T-cell (primary cell): Measurements from ENCODE around the gene ANKRD49. TPM values are rescaled to one million over a fixed set of nuclear protein-coding genes. Genes with fewer than 3 reads are reported as not detected.

ENCODE experiments used
- ATAC-seq, 4 experiments: fragments of 200-7000 bp in 3 of 4; fragments of 150-1000 bp in 1 of 4; cut with Tn5 transposase; replicated peaks in 1 of 4; 1 replicate in 3 of 4; 2 replicates in 1 of 4; pipeline ENCODE4 v1.10.0; 2021; ENCODE audit warnings: moderate library complexity in 3 of 4, mild to moderate bottlenecking in 2 of 4, moderate number of reproducible peaks in 1 of 4
- CTCF ChIA-PET, 2 donors: fragments of 300-600 bp; sonication (Branson Sonifier 250); formaldehyde crosslinking; loops; one replicate each; lab custom pipeline; 2022; ENCODE audit warnings: antibody characterized with exemption in 2 of 2; lab: Charles Lee
- POLR2A ChIA-PET, 2 donors: fragments of 300-600 bp; sonication (Branson Sonifier 250); formaldehyde crosslinking; loops; one replicate each; lab custom pipeline; 2022; ENCODE audit warnings: antibody characterized with exemption in 2 of 2; lab: Charles Lee
- DNase-seq, 35 experiments: peaks; one replicate each; pipeline versions ENCODE4 v3.0.0 to v3.0.0-alpha.2; 2013 to 2023
- H3K27ac ChIP-seq: one replicate; pipeline ENCODE4 v1.5.1; 2013; ENCODE audit warnings: low read length
- H3K27me3 ChIP-seq, 2 experiments: replicated peaks in 1 of 2; 1 replicate in 1 of 2; 2 replicates in 1 of 2; pipeline versions ENCODE4 v1.6.1 to v1.7.0; 2013; ENCODE audit warnings: low read length in 1 of 2, mixed read lengths in 1 of 2; ENCODE audit not compliant: control insufficient read depth in 2 of 2, insufficient read depth in 2 of 2; ENCODE audit errors: extremely low read depth in 1 of 2
- H3K36me3 ChIP-seq, 2 donors: 1 replicate in 1 of 2; 2 replicates in 1 of 2; pipeline versions ENCODE4 v1.6.1 to v1.7.0; 2013; ENCODE audit warnings: low read length in 1 of 2; ENCODE audit not compliant: control insufficient read depth in 2 of 2, insufficient read depth in 1 of 2; ENCODE audit errors: extremely low read depth in 1 of 2
- H3K4me1 ChIP-seq, 2 experiments: 1 replicate in 1 of 2; 2 replicates in 1 of 2; pipeline versions ENCODE4 v1.6.1 to v1.7.0; 2013; ENCODE audit warnings: low read length in 2 of 2, mixed read lengths in 1 of 2; ENCODE audit not compliant: insufficient read depth in 2 of 2, control insufficient read depth in 1 of 2; ENCODE audit errors: extremely low read depth in 1 of 2
- H3K4me3 ChIP-seq, 2 donors: 1 replicate in 1 of 2; 2 replicates in 1 of 2; pipeline versions ENCODE4 v1.5.1 to v1.7.0; 2013; ENCODE audit warnings: mild to moderate bottlenecking in 2 of 2, low read length in 1 of 2, moderate library complexity in 1 of 2; ENCODE audit not compliant: control insufficient read depth in 1 of 2; ENCODE audit errors: extremely low read depth in 1 of 2
- H3K9me3 ChIP-seq: 2 replicates; pipeline ENCODE4 v1.7.0; 2013
- H3K27ac Mint-ChIP-seq, 2 donors: one replicate each; pipeline ENCODE4 v1.8.0; 2020 to 2021; ENCODE audit warnings: mild to moderate bottlenecking in 2 of 2, mixed read lengths in 2 of 2
- H3K27me3 Mint-ChIP-seq, 2 donors: one replicate each; pipeline ENCODE4 v1.8.0; 2021 to 2022; ENCODE audit warnings: mixed read lengths in 2 of 2
- H3K36me3 Mint-ChIP-seq: one replicate; pipeline ENCODE4 v1.8.0; 2021; ENCODE audit warnings: mixed read lengths
- H3K4me1 Mint-ChIP-seq, 3 donors: one replicate each; pipeline ENCODE4 v1.8.0; 2020 to 2022; ENCODE audit warnings: mixed read lengths in 3 of 3, mild to moderate bottlenecking in 1 of 3
- H3K4me3 Mint-ChIP-seq, 3 donors: one replicate each; pipeline ENCODE4 v1.8.0; 2020 to 2022; ENCODE audit warnings: mild to moderate bottlenecking in 3 of 3, mixed read lengths in 3 of 3, moderate library complexity in 3 of 3
- H3K9me3 Mint-ChIP-seq, 3 donors: one replicate each; pipeline ENCODE4 v1.8.0; 2020 to 2022; ENCODE audit warnings: mixed read lengths in 3 of 3
- WGBS: methylation state at CpG from one replicate; pipeline ENCODE4 v1.1.5; 2013; ENCODE audit warnings: missing lambda C conversion rate; ENCODE audit not compliant: insufficient coverage; 5-methylcytosine and 5-hydroxymethylcytosine counted together
- total RNA-seq, 35 experiments: library from RNA in 6 of 35; stranded (reverse) in 6 of 35; fragments of 120-200 nt in 1 of 35; gene quantifications; one replicate each; pipeline versions ENCODE4 v1.2.1 to v1.2.4 and lab custom pipeline; 2013 to 2026

Gene ANKRD49
- total RNA-seq, 5 donors from 2014 or later (not counting 1 experiment from before 2014, with no cell fraction given): 36.9 to 43.4 (median 39.7) TPM

GRCh38 chr11:94536386-94536785 is 42.6 kb downstream of the ANKRD49 start:
- Mint-ChIP-seq H3K4me3 (no peak overlapping the region), H3K9me3 (no peaks in the 10 kb centered on the region), H3K4me1 (no peaks in the 10 kb centered on the region), H3K27ac (no peak overlapping the region), H3K36me3 (no peaks in the 10 kb centered on the region), H3K27me3 (peaks cover 12 to 31% of the 10 kb centered on the region in 2 donors)
- ChIA-PET POLR2A (interaction anchor here in 1 of 2 donors (0.7 kb wide), 1 partner anchor 1522 kb away, joined by 4 read pairs; no protein-coding TSS in a partner anchor), CTCF (no interaction called here)
- DNase-seq (no peak), ATAC-seq (no peak)
- no peaks in the 10 kb centered on the region for H3K36me3 ChIP-seq
- H3K4me3 ChIP-seq: no peak overlapping the region
- H3K9me3 ChIP-seq: no peaks in the 10 kb centered on the region
- no peaks in the 10 kb centered on the region for H3K27me3 ChIP-seq
- H3K27ac ChIP-seq: no peak overlapping the region
- no peaks in the 10 kb centered on the region for H3K4me1 ChIP-seq

GRCh38 chr11:94537031-94537600 is 43.3 kb downstream of the ANKRD49 start:
- Histone ChIP-seq H3K4me1 (no peaks in the 10 kb centered on the region), H3K36me3 (no peaks in the 10 kb centered on the region), H3K9me3 (no peaks in the 10 kb centered on the region), H3K27me3 (no peaks in the 10 kb centered on the region), H3K27ac (no peak overlapping the region), H3K4me3 (no peak overlapping the region)
- 82% methylated on average over 3 of the region's 3 CpGs for WGBS
- Mint-ChIP-seq H3K27ac (no peak overlapping the region), H3K4me3 (no peak overlapping the region), H3K9me3 (no peaks in the 10 kb centered on the region), H3K36me3 (no peaks in the 10 kb centered on the region), H3K27me3 (peaks cover 12 to 30% of the 10 kb centered on the region in 2 donors), H3K4me1 (no peaks in the 10 kb centered on the region)
- POLR2A ChIA-PET: interaction anchor here in 1 of 2 donors (0.7 kb wide), 1 partner anchor 1521 kb away, joined by 4 read pairs; no protein-coding TSS in a partner anchor
- no peak for DNase-seq
- CTCF ChIA-PET: no interaction called here
- ATAC-seq: no peak

- Histone ChIP-seq H3K27me3 (no peaks in the 10 kb centered on the region), H3K36me3 (no peaks in the 10 kb centered on the region), H3K4me3 (no peak overlapping the region), H3K27ac (no peak overlapping the region), H3K4me1 (peaks cover 0 to 6% of the 10 kb centered on the region in 2 experiments), H3K9me3 (no peaks in the 10 kb centered on the region)
- CTCF ChIA-PET: no interaction called here
- DNase-seq (no peak), ATAC-seq (no peak)
- peaks cover 10 to 12% (median 11%) of the 10 kb centered on the region in 3 donors for H3K4me1 Mint-ChIP-seq
- H3K4me3 Mint-ChIP-seq: no peak overlapping the region
- WGBS: no CpG with 5 or more reads among the region's 1 CpG
- POLR2A ChIA-PET: no interaction called here
- H3K9me3 Mint-ChIP-seq: no peaks in the 10 kb centered on the region
- H3K27ac Mint-ChIP-seq: no peak overlapping the region
- H3K27me3 Mint-ChIP-seq: peaks cover 12 to 24% of the 10 kb centered on the region in 2 donors
- no peaks in the 10 kb centered on the region for H3K36me3 Mint-ChIP-seq
Observed at GRCh38 chr11:94539420-94539819, 45.6 kb downstream of the ANKRD49 start.

- H3K27ac Mint-ChIP-seq: peak within 1 kb of the TSS; percentile 100
- no peaks in the 10 kb centered on the region for H3K27me3 ChIP-seq
- H3K4me1 ChIP-seq: peaks cover 12 to 28% of the 10 kb centered on the region in 2 experiments
- H3K36me3 Mint-ChIP-seq: peaks cover 5% of the 10 kb centered on the region
- under 1% methylated on average over 105 of the region's 109 CpGs for WGBS
- H3K27ac ChIP-seq: peak within 1 kb of the TSS; percentile 84
- H3K9me3 ChIP-seq: no peaks in the 10 kb centered on the region
- ChIA-PET CTCF (no interaction called here), POLR2A (no interaction called here)
- H3K9me3 Mint-ChIP-seq: no peaks in the 10 kb centered on the region
- peak within 1 kb of the TSS; percentile 79 to 80 for H3K4me3 ChIP-seq
- no peaks in the 10 kb centered on the region for H3K27me3 Mint-ChIP-seq
- peak; percentile 18 to 76 (median 55) for DNase-seq
- H3K36me3 ChIP-seq: no peaks in the 10 kb centered on the region
- peaks cover 42 to 48% (median 45%) of the 10 kb centered on the region in 3 donors for H3K4me1 Mint-ChIP-seq
- H3K4me3 Mint-ChIP-seq: peak within 1 kb of the TSS; percentile 99 to 100 (median 99)
- peak; percentile 82 to 83 (median 82) for ATAC-seq
Observed at GRCh38 chr11:94543695-94544645, 50.2 kb downstream of the ANKRD49 start, which contains the start of gene FUT4. FUT4 (plus strand) TSS chr11:94543921; CDS start chr11:94544134, 213 bp downstream.

GRCh38 chr11:94544646-94545263 is 51.0 kb downstream of the ANKRD49 start:
- peaks cover 45 to 51% (median 48%) of the 10 kb centered on the region in 3 donors for H3K4me1 Mint-ChIP-seq
- 42% methylated on average over 54 of the region's 59 CpGs for WGBS
- peak overlapping the region; percentile 79 to 80 for H3K4me3 ChIP-seq
- H3K36me3 Mint-ChIP-seq: peaks cover 5% of the 10 kb centered on the region
- H3K27me3 ChIP-seq: no peaks in the 10 kb centered on the region
- DNase-seq (peak in 6 of 35 experiments; percentile 0 to 22 (median 0)), ATAC-seq (peak in 2 of 4 experiments; percentile 11 to 13)
- H3K9me3 ChIP-seq: no peaks in the 10 kb centered on the region
- peaks cover 12 to 28% of the 10 kb centered on the region in 2 experiments for H3K4me1 ChIP-seq
- H3K4me3 Mint-ChIP-seq: peak overlapping the region; percentile 70 to 99 (median 78)
- H3K27ac ChIP-seq: no peak overlapping the region
- no peaks in the 10 kb centered on the region for H3K27me3 Mint-ChIP-seq
- POLR2A ChIA-PET: no interaction called here
- CTCF ChIA-PET: no interaction called here
- no peaks in the 10 kb centered on the region for H3K36me3 ChIP-seq
- peak overlapping the region in 1 of 2 donors; percentile 57 for H3K27ac Mint-ChIP-seq
- H3K9me3 Mint-ChIP-seq: no peaks in the 10 kb centered on the region
